Left cardiac atrium (tissue), 4 donors: ENCODE measurements around the gene OCA2. TPM values are rescaled to one million over a fixed set of nuclear protein-coding genes. Genes with fewer than 3 reads are reported as not detected.
A peak's percentile ranks its signal among the peaks of the same experiment; 100 is the strongest.
"Not testable (repeated sequence)": the region's sequence is repeated elsewhere in the genome, so short reads cannot be mapped to it uniquely, and the experiment has no call there.

Experiments used
- ATAC-seq, 2 donors: fragments of 200-7000 bp; cut with Tn5 transposase; one replicate each; pipeline ENCODE4 v1.9.1; 2020; ENCODE audit warnings: mild to moderate bottlenecking in 2 of 2, moderate library complexity in 2 of 2
- DNase-seq: peaks from one replicate; pipeline ENCODE4 v3.0.0-alpha.2; 2020
- intact Hi-C, 2 donors: fragments of 100-400 bp; cut with DNase I; formaldehyde crosslinking; loops; one replicate each; pipeline versions ENCODE4 v1.14.1 to v1.15.1; 2022 to 2023
- long read RNA-seq: library from polyadenylated mRNA; unstranded; transcript quantifications from one replicate; pipeline ENCODE4 v2.0.0, GENCODE V29; 2021
- total RNA-seq, 2 donors: library from RNA; stranded (reverse); fragmentation: NEBNext Ultra II Directional; extraction: Animal tissue kit (Norgen Biotek cat#: 25700); gene quantifications; one replicate each; pipeline ENCODE4 v1.2.1, GENCODE V29; 2021
- donor health status: DM: no; HTN: yes; CAD: no.
- donor health status: DM: no; HTN: yes; CAD: no; lungs with severe emphysema.
- donor health status: DM: yes; HTN: yes; CAD: no.
- donor health status: Dilated cardiomyopathy.

Gene OCA2
- under 1 TPM in 1 of 2 donors, not detected in 1; 0.09 TPM for total RNA-seq
- long read RNA-seq = 0 reads

GRCh38 chr15:28098766-28099554 lies at the start of gene OCA2:
OCA2 (minus strand) TSS chr15:28099315; CDS start chr15:28081874, 17,441 bp downstream.
- intact Hi-C loops = no loop called here
- ATAC-seq (peak; percentile 35 to 59), DNase-seq (peak; percentile 65)

DNA sequence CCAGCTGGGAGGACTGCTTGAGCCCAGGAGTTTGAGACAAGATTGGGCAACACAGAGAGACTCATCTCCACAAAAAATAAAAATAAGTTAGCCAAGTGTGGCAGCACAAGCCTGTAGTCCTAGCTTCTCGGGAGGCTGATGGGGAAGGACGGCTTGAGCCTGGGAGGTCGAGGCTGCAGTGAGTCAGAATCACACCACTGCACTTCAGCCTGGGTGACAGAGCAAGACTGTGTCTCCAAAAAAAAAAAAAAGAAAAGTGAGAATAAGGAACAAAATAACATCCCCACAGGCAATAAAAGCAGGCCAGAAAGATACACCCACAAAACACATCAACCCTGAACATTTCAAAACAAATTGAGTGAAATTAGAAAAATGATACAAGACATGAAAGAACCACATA lies 48.7 kb upstream of the OCA2 start:
- ATAC-seq (no peak), DNase-seq (no peak)
- intact Hi-C loops = no loop called here

DNA sequence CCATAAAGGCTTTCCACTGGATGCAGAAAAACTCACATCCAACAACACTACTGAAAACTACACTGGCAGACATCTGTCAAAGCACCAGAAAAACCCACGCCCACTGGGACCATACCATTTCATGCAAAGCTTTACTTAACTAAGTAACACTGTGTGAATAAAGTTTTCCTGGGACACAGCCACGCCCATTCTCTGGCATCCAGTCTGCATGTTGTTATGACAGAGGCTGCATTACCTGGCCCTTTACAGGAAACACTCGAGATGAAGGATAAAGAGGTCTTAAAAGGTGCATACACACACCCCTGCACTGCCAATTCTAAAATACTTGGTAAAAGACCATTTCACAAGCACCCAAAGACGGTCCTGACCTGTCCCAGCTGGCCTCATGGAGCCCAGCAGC lies 46.3 kb upstream of the OCA2 start:
- intact Hi-C loops, ATAC-seq, DNase-seq: not testable (repeated sequence)

- no peak for ATAC-seq
- intact Hi-C loops = no loop called here
- DNase-seq = no peak
Observed at GRCh38 chr15:28140062-28140461, 40.9 kb upstream of the OCA2 start.

GRCh38 chr15:28137408-28138039 lies 38.4 kb upstream of the OCA2 start:
- intact Hi-C loops, DNase-seq, ATAC-seq: not testable (repeated sequence)

- not testable (repeated sequence) for DNase-seq, ATAC-seq
Observed at GRCh38 chr15:28136236-28136904, 37.3 kb upstream of the OCA2 start.

DNA sequence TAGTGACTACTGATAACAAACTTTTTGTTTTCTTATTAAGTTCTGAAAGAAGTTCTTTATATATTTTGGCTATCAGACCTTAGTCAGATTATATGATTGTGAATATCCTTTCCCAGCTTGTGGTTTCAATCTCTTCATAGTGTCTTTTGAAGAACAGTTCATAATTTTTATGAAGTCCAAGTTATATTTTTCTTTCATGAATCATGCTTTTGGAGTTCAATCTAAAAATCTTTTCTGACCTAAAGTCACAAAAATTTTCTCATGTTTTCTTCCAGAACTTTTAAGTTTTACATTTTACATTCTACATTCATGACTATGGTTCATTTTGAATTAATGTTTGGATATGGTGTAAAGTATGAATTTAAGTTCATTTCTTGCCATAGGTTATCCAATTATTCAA lies 34.2 kb upstream of the OCA2 start:
- DNase-seq (no peak), ATAC-seq (no peak)
- intact Hi-C loops = no loop called here

More at GRCh38 chr15:28136236-28136904, 37.3 kb upstream of the OCA2 start:
- intact Hi-C loops = not testable (repeated sequence)

DNA sequence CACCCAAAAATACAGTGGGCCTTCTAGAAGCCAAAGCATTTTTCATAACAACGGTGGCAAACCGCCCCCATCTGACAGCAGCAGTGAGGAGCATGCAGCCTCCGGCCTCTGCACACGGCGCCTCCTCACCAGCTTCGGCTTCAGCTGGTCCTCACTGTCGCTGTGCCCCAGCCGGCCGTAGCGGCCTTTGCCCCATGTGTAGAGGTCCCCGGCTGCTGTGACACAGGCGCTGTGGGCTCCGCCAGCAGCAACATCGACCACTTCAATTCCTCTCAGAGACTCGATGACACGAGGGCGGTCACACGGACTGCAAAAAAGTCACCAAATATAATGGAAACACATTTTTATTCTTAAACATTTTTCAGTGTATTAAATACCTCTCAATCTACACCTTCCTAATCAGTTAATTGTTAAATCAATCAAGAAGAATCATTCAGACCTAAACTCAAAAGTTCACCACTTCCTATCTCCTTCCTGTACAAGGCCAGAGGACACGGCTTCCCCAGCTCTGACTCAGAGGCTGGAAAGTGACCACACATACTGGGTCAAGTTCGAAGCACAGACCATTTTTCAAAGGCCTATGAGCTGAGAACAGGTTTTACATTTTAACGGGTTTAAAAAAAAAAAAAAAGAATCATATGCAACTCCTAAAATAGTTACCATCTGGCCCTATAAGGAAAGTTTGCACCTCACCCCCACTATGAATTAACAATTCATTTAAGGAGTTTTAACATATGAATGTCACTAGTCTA lies 33.6 kb upstream of the OCA2 start:
- ATAC-seq (no peak), DNase-seq (no peak)
- intact Hi-C loops = no loop called here

DNA sequence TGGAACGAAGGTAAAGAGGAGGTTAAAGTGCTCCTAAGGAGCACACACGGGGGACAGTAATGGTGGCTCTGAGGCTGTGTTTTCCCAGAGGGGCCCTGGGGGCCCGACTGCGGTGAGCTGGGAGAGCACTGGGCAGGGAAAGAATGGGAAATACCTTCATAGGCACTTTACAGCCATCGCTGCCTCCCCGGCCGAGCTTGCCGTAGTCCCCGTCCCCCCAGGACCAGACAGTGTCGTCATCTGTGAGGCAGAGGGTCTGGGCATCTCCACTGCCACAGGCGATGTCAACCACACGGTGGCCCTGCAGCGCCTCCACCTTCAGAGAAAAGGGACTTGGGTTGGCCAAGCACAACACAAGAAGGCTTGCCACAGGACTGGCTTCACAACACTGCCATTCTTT lies 32.8 kb upstream of the OCA2 start:
- intact Hi-C loops = no loop called here
- no peak for ATAC-seq
- no peak for DNase-seq

- DNase-seq (no peak), ATAC-seq (no peak)
- intact Hi-C loops = no loop called here
Observed at GRCh38 chr15:28131400-28131799, 32.3 kb upstream of the OCA2 start.

GRCh38 chr15:28130651-28131050 lies 31.5 kb upstream of the OCA2 start:
- ATAC-seq = no peak
- no peak for DNase-seq
- intact Hi-C loops = no loop called here

GRCh38 chr15:28129231-28129848 lies 30.2 kb upstream of the OCA2 start:
- no peak for DNase-seq
- ATAC-seq = no peak
- intact Hi-C loops = loop anchor here in 1 of 2 donors (10.0 kb wide), 1 partner anchor 55 kb away; no protein-coding TSS in a partner anchor

GRCh38 chr15:28128031-28128430 lies 28.9 kb upstream of the OCA2 start:
- DNase-seq (peak; percentile 75), ATAC-seq (peak; percentile 83 to 85)
- intact Hi-C loops = loop anchor here in 1 of 2 donors (10.0 kb wide), 1 partner anchor 57 kb away; no protein-coding TSS in a partner anchor

DNA sequence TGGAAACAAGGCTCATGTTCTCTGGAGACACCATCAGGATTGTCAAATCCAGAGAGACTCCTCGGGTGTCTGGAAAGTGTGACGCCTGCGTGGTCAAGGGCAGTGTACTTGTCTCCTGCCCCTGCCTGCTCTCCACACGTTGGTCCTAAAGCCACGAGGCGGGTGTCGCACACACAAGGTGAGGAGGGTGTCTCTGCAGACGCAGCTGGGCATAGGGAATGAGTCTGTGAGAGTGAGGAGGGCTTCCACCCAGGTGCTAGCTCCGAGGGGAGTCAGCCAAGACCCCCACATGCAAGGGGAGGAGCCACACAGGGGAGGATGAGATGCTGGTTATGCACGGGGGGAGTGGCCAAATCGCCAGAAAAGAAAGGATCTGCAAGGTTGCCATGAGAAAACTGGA lies 27.9 kb upstream of the OCA2 start:
- ATAC-seq = no peak
- intact Hi-C loops = loop anchor here in 1 of 2 donors (10.0 kb wide), 1 partner anchor 58 kb away; no protein-coding TSS in a partner anchor
- DNase-seq = no peak

DNA sequence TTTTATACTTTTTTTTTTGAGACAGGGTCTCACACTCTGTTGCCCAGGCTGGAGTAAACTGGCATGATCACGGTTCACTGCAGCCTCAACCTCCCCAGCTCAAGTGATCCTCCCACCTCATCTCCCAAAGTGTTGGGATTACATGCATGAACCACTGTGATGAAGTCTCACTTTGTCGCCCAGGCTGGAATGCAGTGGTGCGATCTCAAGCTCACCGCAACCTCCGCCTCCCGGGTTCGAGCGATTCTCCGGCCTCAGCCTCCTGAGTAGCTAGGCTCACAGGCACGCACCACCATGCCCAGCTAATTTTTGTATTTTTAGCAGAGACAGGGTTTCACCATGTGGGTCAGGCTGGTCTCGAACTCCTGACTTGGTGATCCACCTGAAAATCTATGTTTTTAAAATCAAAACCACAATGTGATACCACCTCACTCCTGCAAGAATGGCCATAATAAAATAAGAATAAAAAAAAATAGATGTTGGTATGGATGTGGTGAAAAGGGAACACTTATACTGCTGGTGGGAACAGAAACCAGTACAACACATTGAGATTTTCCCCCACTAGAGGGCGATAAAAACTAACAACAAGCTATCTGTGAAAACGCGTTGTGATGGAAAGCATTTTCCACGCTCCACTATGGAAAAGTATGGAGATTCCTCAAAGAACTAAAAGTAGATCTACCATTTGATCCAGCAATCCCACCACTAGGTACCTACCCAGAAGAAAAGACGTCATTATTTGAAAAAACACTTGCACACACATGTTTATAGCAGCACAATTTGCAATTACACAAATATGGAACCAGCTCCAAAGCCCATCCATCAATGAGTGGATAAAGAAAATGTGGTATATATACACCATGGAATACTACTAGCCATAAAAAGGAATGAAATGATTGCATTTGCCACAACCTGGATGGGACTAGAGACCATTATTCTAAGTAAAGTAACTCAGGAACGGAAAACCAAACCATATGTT lies 26.8 kb upstream of the OCA2 start:
- intact Hi-C loops = loop anchor here in 1 of 2 donors (10.0 kb wide), 1 partner anchor 59 kb away; no protein-coding TSS in a partner anchor
- ATAC-seq (no peak), DNase-seq (no peak)

DNA sequence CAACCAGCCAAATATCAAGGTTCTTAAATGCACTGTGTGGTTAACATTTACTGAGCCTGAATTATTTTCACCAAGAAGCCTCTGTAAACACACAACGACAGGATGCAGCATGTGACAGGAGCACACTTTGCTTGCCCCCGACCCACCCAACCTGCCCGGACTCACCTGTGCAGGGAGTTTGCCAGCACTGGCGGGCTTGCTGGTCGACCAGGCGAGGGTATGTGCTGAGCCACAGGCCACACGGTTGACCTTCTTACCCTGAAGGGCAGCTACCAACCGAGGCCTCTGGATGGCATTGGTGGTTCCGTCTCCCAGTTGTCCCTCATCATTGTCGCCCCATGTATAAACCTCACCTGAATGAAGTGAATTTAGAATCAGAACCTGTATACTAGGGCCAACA lies 25.7 kb upstream of the OCA2 start:
- DNase-seq (no peak), ATAC-seq (no peak)
- intact Hi-C loops = loop anchor here in 1 of 2 donors (5.0 to 10.0 kb wide), 3 partner anchors 38 to 108 kb away; no protein-coding TSS in a partner anchor

DNA sequence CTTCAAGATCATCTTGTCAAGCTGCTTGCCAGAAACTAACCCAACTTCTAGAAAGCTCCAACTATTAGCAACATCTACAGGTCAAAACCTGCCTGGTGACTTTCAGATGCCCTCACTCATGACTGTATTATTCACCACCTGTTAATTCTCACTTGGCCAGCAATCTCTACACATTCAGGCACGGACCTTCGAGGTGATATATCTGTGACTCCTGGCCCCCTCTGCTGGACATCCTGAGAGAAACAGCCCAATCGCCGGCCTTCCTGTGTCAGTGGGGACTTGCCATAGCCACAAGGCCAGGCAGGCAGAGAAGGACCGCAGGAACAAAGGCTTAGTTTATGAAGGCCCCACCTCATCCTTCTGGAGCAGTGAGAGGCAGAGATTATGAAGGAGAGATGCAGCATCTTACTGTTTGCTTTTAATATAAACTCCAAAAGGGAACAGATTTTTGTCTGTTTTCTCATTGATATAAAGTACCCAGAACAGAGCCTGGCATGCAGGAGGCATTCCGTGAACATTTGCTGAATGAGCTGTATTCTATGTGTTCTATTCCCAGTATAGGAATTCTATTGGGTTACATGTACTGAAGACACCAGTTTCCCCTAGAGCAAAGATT lies 24.4 kb upstream of the OCA2 start:
- intact Hi-C loops = loop anchor here in 1 of 2 donors (5.0 to 10.0 kb wide), 3 partner anchors 36 to 106 kb away; no protein-coding TSS in a partner anchor
- DNase-seq (peak; percentile 74), ATAC-seq (peak; percentile 46 to 63)
